22Rv1 (cell line): Measurements from ENCODE around the gene PTPRD.

ENCODE experiments used
- ZFX ChIP-seq: fragments of 450-650 bp; IDR thresholded peaks from 2 replicates; pipeline ENCODE4 v1.6.1; 2017; ENCODE audit warnings: antibody characterized with exemption, borderline replicate concordance
- TF ChIP-seq, protein P1 (sequence below): fragments of 450-650 bp; IDR thresholded peaks from 2 replicates; pipeline ENCODE4 v1.5.1; 2017; ENCODE audit warnings: mild to moderate bottlenecking

DNA sequence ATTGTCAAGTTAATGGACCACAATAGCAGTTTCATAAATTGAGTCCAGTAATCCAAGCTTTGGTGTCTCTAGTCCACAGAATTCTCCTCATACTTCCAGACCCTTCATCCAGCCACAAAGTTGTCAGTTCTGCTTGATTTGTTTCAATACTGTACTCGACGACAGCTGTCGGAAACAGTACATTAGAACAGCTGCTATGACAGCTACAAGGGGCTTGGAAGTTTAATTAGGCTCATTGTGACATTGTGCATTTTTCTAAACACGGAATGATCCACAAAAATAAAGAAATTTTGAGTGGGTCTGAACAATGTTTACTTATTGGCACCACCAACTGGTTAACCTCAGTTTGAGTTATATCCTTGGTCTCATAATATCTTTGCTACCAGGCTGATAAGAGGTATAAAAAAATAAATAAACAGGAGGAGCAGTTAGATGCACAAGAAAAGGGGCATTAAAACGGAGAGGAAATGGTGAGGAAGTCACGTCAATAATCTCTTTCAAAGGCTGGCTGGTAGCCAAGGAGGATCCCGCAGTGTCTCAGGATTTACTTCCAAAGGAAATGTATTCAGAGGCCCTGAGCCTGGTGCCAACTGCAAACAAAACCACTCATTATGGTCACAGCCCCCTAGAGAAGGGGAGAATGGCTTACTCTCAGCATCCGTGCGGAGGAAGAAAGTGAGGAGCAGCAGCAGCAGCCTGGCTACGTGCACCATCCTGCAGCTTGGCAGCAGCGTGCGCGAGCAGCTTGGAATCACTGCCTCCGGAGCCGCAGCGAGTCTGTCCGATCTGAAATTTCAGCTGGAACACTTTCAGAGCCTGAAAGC lies 1879.5 kb downstream of the PTPRD start:
- TF ChIP-seq, protein P1, sequence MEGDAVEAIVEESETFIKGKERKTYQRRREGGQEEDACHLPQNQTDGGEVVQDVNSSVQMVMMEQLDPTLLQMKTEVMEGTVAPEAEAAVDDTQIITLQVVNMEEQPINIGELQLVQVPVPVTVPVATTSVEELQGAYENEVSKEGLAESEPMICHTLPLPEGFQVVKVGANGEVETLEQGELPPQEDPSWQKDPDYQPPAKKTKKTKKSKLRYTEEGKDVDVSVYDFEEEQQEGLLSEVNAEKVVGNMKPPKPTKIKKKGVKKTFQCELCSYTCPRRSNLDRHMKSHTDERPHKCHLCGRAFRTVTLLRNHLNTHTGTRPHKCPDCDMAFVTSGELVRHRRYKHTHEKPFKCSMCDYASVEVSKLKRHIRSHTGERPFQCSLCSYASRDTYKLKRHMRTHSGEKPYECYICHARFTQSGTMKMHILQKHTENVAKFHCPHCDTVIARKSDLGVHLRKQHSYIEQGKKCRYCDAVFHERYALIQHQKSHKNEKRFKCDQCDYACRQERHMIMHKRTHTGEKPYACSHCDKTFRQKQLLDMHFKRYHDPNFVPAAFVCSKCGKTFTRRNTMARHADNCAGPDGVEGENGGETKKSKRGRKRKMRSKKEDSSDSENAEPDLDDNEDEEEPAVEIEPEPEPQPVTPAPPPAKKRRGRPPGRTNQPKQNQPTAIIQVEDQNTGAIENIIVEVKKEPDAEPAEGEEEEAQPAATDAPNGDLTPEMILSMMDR, result no peak
- no peak for TF ChIP-seq ZFX
